UCSD-AML1 (cell line): Measurements from ENCODE around the gene SEC14L6.
"Not testable (repeated sequence)": the region's sequence is repeated elsewhere in the genome, so short reads cannot be mapped to it uniquely, and the experiment has no call there.

ENCODE experiments used
- DNase-seq: peaks from one replicate; lab custom pipeline; 2025; ENCODE audit not compliant: unreplicated experiment; lab: John Stamatoyannopoulos, UW

The SEC14L6 gene

GRCh38 chr22:30546616-30547015 lies at the start of gene SEC14L6:
SEC14L6 (minus strand) TSS chr22:30546741; CDS start chr22:30546682, 59 bp downstream.
- no peak for DNase-seq

- DNase-seq: no peak
Measured at GRCh38 chr22:30596199-30596598, 49.7 kb upstream of the SEC14L6 start.

GRCh38 chr22:30592360-30592713 lies 45.8 kb upstream of the SEC14L6 start:
- DNase-seq: not testable (repeated sequence)

GRCh38 chr22:30591588-30592359 lies 45.2 kb upstream of the SEC14L6 start, which contains the start of gene PES1:
PES1 (minus strand) TSS chr22:30591910; CDS start chr22:30591833, 77 bp downstream.
- peak; percentile 94 for DNase-seq

- DNase-seq: no peak
Measured at GRCh38 chr22:30591191-30591587, 44.6 kb upstream of the SEC14L6 start.

DNA sequence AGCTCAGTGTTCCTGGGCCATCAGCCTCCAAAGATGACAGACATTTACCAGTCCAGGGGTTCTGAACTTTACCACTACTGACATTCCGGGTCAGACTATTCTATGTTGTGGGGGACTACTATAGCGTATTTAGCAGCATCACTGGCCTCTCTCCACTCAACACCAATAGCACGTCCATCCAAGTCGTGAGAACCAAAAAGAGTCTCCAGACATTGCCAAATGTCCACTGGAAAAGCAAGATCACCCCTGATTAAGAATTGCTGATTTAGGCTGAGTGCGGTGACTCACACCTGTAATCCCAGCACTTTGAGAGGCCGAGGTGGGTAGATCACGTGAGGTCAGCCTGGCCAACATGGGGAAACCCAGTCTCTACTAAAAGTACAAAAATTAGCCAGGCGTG lies 39.9 kb upstream of the SEC14L6 start:
- no peak for DNase-seq

GRCh38 chr22:30584441-30584840 lies 37.9 kb upstream of the SEC14L6 start:
- no peak for DNase-seq

DNA sequence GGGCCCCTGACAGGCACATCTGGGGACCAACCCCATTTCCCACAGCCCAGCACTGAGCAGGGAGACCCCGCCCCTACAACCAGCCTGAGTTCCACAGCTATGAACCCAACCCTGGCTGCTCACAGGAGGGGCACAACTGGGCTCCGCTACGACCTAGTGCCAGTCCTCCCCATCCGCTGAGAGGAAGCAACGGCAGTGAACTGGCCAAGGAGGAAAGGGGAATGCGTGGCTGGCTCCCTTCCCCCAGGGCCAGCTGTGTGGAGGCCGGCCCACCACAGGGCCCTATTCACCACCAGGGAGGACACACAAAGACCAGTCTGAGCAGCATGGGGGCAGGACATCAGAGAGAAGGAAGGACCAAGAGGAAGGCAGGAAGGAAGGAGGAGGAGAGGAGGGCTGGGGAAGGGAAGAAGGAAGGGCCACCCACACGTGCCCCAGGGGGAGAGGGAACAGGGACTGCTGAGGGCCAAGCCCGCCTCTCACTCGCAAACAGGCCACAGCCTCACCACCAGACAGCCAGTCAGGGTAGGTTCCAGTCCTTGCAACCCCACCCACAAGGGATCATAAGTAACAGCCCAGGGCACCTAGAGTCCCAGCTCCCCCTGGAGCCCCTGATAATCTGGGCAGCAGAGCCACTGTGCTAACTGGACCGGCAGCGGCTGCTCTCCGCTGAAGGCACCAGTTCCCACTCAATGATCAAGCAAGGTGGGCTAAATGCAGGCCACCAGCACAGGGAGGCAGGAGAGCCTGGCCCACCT lies 36.4 kb upstream of the SEC14L6 start:
- DNase-seq: peak; percentile 77

- no peak for DNase-seq
Measured at GRCh38 chr22:30582051-30582450, 35.5 kb upstream of the SEC14L6 start.

GRCh38 chr22:30580896-30581295 lies 34.4 kb upstream of the SEC14L6 start:
- no peak for DNase-seq

GRCh38 chr22:30578481-30578880 lies 31.9 kb upstream of the SEC14L6 start:
- no peak for DNase-seq

GRCh38 chr22:30575859-30576258 lies 29.3 kb upstream of the SEC14L6 start:
- DNase-seq: no peak

- DNase-seq: no peak
Measured at GRCh38 chr22:30574997-30575671, 28.6 kb upstream of the SEC14L6 start.

DNA sequence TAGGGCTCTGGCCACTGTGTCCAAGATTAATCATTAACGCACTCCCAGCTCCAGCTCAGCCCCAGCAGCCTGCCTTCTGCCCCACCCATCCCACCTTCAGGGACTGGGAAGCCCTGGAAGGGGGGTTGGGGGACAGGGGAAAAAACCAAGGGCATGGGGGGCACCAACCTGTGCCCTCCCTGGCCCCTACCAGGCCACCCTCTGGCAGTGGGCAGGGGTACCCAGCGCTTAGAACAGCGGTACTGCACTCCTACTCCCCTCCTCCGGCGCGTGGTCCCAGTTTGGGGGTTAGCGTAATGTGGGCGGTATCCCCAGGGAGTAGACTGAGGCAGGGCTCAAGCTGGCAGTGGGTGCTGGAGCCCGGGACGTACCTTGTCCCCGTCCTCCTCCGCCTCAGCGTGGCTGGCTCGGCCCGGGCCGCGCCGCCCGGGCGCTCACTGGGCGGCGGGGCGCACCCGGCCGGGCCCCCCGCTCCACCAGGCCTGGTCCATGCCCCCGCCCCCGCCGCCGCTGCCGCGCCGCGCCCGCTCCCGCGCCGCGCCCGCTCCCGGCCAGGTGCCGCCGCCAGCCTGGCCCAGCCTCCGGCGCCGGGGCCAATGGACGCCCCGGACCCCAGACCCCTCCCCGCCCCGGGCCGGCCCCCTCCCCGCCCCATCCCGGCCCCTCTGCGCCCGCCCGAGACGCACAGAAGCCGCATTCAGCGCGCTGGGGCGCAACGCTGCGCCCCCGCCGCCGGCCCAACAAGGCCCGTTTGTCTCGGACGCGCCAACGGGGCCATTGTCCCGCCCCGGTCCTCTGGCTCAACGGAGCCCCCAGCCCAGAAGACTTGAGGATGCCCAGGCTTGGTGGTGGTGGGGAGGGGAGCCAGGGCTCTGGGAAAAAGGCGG lies 27.8 kb upstream of the SEC14L6 start, which contains the start of gene GAL3ST1:
Gene GAL3ST1, minus strand, starts transcription at position 571 of the 887 bp plus-strand sequence. CDS start 17,273 bp downstream, outside the sequence.
- DNase-seq: no peak

DNA sequence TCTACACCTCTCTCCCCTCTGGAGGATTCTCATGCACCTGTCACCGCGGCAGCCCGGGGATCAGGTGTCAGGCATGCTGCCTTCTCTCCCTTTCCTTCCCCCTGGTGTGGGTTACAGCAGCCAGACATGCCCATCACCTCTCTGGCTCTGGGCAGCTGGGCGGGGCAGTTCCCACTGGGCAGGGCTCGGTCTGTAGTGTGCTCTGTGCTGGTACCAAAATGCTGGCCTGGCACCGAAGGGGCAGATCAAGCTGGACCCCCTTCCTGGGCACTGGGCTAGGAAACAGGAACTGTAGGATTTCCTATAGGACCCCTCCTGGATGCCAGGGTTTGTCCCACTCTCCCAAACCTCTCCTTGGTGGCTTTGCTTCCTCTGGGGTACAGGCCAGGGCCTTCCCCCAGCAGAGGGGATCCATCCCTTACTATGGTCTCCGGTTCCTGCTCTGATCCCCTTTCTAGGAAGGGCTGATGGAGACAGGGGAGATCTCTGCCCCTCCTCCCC lies 27.1 kb upstream of the SEC14L6 start:
- DNase-seq: no peak

GRCh38 chr22:30572840-30573593 lies 26.5 kb upstream of the SEC14L6 start:
- DNase-seq: no peak

DNA sequence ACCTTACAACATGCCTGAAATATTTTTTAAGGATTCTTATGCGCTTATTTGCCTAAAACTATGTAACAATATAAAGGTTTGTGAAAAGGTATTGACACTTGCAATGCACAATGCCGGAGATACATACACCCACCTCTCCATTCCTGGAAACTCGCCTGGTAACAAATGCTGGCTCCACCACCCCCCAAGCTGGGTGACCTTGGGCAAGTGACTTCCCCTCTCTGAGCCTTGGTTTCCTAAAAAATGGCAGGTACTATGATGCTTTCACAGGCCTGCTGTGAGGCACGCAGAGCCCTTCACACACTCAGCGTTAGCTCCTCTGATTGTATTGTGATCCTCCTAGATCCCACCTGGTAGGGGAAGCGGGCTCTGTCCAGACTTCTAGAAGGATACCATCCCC lies 25.7 kb upstream of the SEC14L6 start:
- no peak for DNase-seq

DNA sequence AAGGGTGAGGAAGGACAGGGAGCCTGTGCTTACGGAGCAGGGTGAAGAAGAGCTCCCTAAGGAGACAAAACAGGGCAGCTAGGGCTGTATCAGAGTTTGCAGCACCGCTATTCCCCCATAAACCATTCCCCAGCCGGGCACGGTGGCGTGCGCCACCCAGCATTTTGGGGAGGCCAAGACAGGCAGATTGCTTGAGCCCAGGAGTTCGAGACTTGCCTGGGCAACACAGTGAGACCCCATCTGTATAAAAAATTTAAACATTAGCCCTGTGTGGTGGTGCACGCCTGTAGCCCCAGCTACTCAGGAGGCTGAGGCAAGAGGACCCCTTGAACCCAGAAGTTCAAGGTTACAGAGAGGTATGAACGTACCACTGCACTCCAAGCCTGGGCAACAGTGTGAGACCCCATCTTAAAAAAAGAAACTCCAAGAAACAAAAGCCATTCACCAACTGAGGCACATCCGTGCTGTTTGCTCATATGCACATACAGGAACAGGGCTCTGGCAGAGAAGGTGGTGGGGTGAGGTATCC lies 23.2 kb upstream of the SEC14L6 start:
- DNase-seq: no peak

DNA sequence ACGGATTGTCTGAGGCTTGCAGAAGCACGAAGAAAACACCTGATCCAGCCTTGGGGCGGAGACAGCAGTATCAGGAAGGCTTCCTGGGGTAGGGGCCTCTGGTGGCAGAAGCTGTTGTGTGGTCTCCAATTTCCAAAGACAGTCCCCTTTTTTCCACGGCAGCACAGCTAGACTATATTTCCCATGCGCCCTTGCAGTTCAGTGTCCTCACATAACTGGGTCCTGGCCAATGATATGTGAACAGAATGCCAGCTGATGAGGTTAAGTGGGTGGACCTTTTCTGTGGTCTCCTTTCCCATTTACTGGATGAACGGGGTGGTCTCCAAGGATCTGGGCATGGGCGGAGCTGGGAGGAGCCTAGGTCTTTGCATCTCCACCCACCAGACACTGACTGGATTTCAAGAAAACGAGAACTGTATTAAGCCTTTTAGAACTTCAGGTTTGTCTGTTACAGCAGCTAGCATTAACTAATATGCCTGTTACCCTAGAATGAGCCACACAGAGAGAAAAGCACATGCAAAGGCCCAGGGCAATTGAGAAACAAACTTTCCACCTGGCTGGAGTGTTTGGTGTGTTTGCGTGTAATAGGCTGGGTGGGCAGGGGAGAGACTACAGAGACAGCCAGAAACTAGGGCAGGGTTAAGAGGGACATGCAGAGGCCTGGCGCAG lies 21.7 kb upstream of the SEC14L6 start:
- no peak for DNase-seq
